Measurements from ENCODE around the gene PTPN3. TPM values are rescaled to one million over a fixed set of nuclear protein-coding genes. Genes with fewer than 3 reads are reported as not detected.

Gene PTPN3
- total RNA-seq, 2 experiments from 2014 or later, result not detected

DNA sequence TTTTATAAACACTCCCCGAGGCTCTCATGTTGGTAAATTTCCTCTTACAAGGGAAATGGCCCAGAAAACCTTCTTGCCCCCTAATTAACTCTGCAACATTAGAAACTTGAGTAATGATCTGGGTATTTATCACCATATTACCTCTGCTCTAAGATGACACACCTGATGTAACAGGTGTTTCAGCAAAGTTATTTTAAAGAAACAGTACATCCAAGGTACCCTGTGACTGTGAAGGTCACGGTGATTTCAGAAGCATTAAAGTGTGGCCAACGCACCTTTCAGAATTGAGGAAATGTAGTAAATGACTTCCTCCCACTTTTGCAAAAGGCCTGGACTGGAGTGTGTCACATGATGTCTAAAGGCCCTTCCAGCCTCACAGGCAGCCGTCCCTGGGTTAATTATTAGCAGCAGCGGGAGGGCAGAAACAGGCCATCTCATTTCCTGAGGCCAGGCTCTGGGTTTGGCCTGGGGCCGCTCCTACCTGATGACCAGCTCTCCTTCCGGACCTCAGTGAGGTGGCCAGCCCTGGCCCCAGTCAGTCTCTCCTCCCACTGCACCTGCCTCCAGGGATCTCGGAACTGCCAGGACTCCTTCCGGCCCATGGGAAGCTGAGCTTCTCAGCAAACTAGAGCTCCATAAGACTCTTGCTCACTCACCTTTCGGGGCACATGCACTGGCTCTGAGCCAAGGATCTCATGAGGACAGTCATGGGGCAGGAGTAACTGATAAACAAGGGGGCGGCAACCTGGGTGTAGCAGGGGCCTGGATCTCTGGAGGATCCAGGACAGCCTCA, 20.7 kb downstream of the PTPN3 start:
- intact Hi-C loops (cut with micrococcal nuclease; ENCODE audit: unreplicated experiment), result no loop called here
- POLR2A ChIA-PET, result no interaction called here
- no peak overlapping the region for H2AFZ ChIP-seq (ENCODE audit: low read length)
- H3K9me3 ChIP-seq (ENCODE audit: low read length), result no peaks in the 10 kb centered on the region
- BruUV-seq (replicated peaks), result no TSS peak
- TF ChIP-seq CTCF (conservative IDR thresholded peaks at IDR 0.05; ENCODE audit: low read length) (no peak), EZH2phosphoT487 (IDR thresholded peaks at IDR 0.05; ENCODE audit: borderline replicate concordance, low read depth, low read length) (no peak)
- no peak overlapping the region for H3K27ac ChIP-seq (ENCODE audit: low read depth, low read length, poor library complexity, severe bottlenecking)
- H4K20me1 ChIP-seq (ENCODE audit: insufficient read depth, low read length), result no peaks in the 10 kb centered on the region
- H3K4me2 ChIP-seq (ENCODE audit: low read length), result no peak overlapping the region
- H3K79me2 ChIP-seq (ENCODE audit: insufficient read depth, low read depth, low read length), result no peaks in the 10 kb centered on the region
- DNase-seq (ENCODE audit: low spot score), result no peak
- no peaks in the 10 kb centered on the region for H3K36me3 ChIP-seq (ENCODE audit: insufficient read depth, low read length)
- no peaks in the 10 kb centered on the region for H3K4me1 ChIP-seq (ENCODE audit: insufficient read depth, low read length, poor library complexity, severe bottlenecking)
- CTCF ChIA-PET (ENCODE audit: unreplicated experiment), result no interaction called here
- H3K4me3 ChIP-seq (ENCODE audit: low read depth, low read length, poor library complexity, severe bottlenecking), result no peak overlapping the region
- H3K9me2 ChIP-seq (ENCODE audit: insufficient read depth, low read length), result no peaks in the 10 kb centered on the region

DNA sequence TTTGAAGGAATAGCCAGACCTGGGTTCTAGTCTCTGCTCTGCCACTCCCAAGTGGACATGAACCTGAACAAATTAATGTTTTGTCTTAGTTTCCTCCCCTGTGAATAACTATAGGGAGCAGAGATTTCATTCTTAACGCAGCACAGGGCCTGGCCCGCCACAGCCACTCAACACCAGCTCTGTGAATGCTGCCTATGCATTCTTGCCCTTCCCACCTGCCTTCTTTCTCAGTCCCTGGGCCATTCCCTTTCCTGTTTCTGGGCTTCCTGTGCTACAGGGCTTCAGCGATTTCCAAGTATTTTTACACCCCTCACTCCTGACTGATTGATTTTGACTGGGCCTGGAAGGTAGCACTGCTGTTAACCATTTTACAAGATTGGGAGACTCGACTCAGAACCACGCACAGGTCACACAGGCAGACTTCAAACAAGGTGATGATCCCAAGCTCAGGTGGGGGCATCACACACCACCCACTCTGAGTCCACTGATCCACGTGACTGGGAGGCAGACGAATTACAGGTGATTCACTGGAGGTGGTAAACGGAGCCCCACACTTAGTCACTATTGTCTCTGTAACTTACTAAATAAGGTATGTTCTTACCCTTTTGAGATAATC, 21.4 kb downstream of the PTPN3 start:
- CTCF ChIA-PET (ENCODE audit: unreplicated experiment), result no interaction called here
- no peak for DNase-seq (ENCODE audit: low spot score)

More for the DNA sequence above, 21.4 kb downstream of the PTPN3 start:
- Histone ChIP-seq H3K27ac (ENCODE audit: low read depth, low read length, poor library complexity, severe bottlenecking) (no peak overlapping the region), H4K20me1 (ENCODE audit: insufficient read depth, low read length) (no peaks in the 10 kb centered on the region), H3K4me1 (ENCODE audit: insufficient read depth, low read length, poor library complexity, severe bottlenecking) (no peaks in the 10 kb centered on the region), H2AFZ (ENCODE audit: low read length) (no peak overlapping the region), H3K9me3 (ENCODE audit: low read length) (no peaks in the 10 kb centered on the region), H3K9me2 (ENCODE audit: insufficient read depth, low read length) (no peaks in the 10 kb centered on the region), H3K79me2 (ENCODE audit: insufficient read depth, low read depth, low read length) (no peaks in the 10 kb centered on the region), H3K4me3 (ENCODE audit: low read depth, low read length, poor library complexity, severe bottlenecking) (no peak overlapping the region), H3K4me2 (ENCODE audit: low read length) (no peak overlapping the region), H3K36me3 (ENCODE audit: insufficient read depth, low read length) (no peaks in the 10 kb centered on the region)
- BruUV-seq (replicated peaks), result no TSS peak
- no peak for TF ChIP-seq CTCF (conservative IDR thresholded peaks at IDR 0.05; ENCODE audit: low read length)
- no peak for TF ChIP-seq EZH2phosphoT487 (IDR thresholded peaks at IDR 0.05; ENCODE audit: borderline replicate concordance, low read depth, low read length)
- intact Hi-C loops (cut with micrococcal nuclease; ENCODE audit: unreplicated experiment), result no loop called here
- POLR2A ChIA-PET, result no interaction called here
